HT1080 (cell line): ENCODE measurements around the gene PRKCE. TPM values are rescaled to one million over a fixed set of nuclear protein-coding genes. Genes with fewer than 3 reads are reported as not detected.

Experiments used
- DNase-seq: peaks from one replicate; pipeline ENCODE4 v3.0.0-alpha.2; 2015; ENCODE audit warnings: low read depth
- total RNA-seq: library from RNA; depleted of rRNA; stranded (reverse); fragments of >200 nt; shearing (Covaris generic); gene quantifications from 2 replicates; pipeline ENCODE4 v1.2.3, GENCODE V29; 2014

Gene PRKCE
- total RNA-seq, 1 experiment from 2014 or later: 31.7 TPM

GRCh38 chr2:45631319-45631718 lies 20.2 kb upstream of the PRKCE start:
- DNase-seq: no peak

- DNase-seq: no peak
Measured at GRCh38 chr2:45631955-45632354, 19.5 kb upstream of the PRKCE start.

- DNase-seq: no peak
Measured at GRCh38 chr2:45634223-45634622, 17.3 kb upstream of the PRKCE start.

GRCh38 chr2:45636008-45636407 lies 15.5 kb upstream of the PRKCE start:
- no peak for DNase-seq

GRCh38 chr2:45637440-45637839 lies 14.0 kb upstream of the PRKCE start:
- DNase-seq: peak; percentile 91

GRCh38 chr2:45640576-45640975 lies 10.9 kb upstream of the PRKCE start:
- DNase-seq: no peak

- DNase-seq: no peak
Measured at GRCh38 chr2:45643095-45643494, 8.4 kb upstream of the PRKCE start.

- peak; percentile 61 for DNase-seq
Measured at GRCh38 chr2:45643543-45644542, 7.6 kb upstream of the PRKCE start.

GRCh38 chr2:45646289-45646688 lies 5.2 kb upstream of the PRKCE start:
- DNase-seq: no peak

- no peak for DNase-seq
Measured at GRCh38 chr2:45647356-45647755, 4.1 kb upstream of the PRKCE start.

- no peak for DNase-seq
Measured at GRCh38 chr2:45647986-45648520, 3.4 kb upstream of the PRKCE start.

GRCh38 chr2:45648636-45649035 lies 2.8 kb upstream of the PRKCE start:
- DNase-seq: no peak

GRCh38 chr2:45649462-45649857 lies 2.0 kb upstream of the PRKCE start:
- no peak for DNase-seq

- peak; percentile 53 for DNase-seq
Measured at GRCh38 chr2:45649858-45650811, 1.3 kb upstream of the PRKCE start.

- peak; percentile 93 for DNase-seq
Measured at GRCh38 chr2:45650851-45651414, 542 bp upstream of the PRKCE start.

GRCh38 chr2:45652090-45653031 lies 886 bp downstream of the PRKCE start:
- no peak for DNase-seq

- no peak for DNase-seq
Measured at GRCh38 chr2:45653122-45653913, 1.8 kb downstream of the PRKCE start.

GRCh38 chr2:45654250-45654649 lies 2.8 kb downstream of the PRKCE start:
- no peak for DNase-seq

- DNase-seq: no peak
Measured at GRCh38 chr2:45661828-45662227, 10.4 kb downstream of the PRKCE start.
